HG02623 (cell line): Measurements from ENCODE around the gene B4GALNT2.
"Not testable (repeated sequence)": the region's sequence is repeated elsewhere in the genome, so short reads cannot be mapped to it uniquely, and the experiment has no call there.

Experiments used
- ATAC-seq: cut with Tn5 transposase; IDR thresholded peaks from one replicate; pipeline ENCODE4 v1.9.1; 2021; ENCODE audit warnings: moderate library complexity; ENCODE audit not compliant: unreplicated experiment

Gene B4GALNT2

DNA sequence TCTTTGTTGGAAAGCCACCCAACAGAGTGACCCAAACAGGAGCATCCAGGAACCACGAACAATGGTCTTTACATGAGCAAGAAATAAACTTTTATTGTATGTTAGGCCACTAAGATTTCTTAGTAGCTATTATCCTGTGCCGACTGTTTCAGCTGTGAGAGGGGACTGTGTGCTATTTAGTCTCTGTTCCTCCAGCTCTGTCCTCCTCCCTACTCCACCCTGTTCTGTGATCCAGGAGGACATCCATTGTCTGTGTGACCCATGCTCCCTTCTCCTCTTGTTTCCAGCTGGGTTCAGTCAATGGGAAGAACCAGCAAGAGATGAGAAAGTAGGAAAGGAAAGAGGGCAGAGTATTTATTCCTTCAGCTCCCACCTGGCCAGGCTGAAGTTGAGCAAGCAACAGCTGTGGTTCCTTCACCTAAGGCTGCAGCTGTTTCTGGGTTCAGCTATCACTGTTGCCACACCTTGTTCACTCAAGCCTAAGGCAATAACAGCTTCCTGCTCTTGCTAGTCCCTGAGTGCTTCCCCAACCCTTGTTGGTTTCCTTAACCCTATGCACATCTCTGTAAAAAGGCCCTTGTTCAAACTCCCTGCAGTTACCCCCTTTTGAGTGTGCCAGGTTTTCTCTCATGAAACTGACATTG, 14.9 kb upstream of the B4GALNT2 start:
- no peak for ATAC-seq

- no peak for ATAC-seq
These were observed 12.4 kb upstream of the B4GALNT2 start for GRCh38 chr17:49120166-49120565.

GRCh38 chr17:49121696-49122292, 10.8 kb upstream of the B4GALNT2 start:
- ATAC-seq = no peak

- ATAC-seq = no peak
These were observed 10.0 kb upstream of the B4GALNT2 start for GRCh38 chr17:49122566-49122965.

- no peak for ATAC-seq
These were observed 9.5 kb upstream of the B4GALNT2 start for GRCh38 chr17:49123061-49123460.

- no peak for ATAC-seq
These were observed 7.1 kb upstream of the B4GALNT2 start for GRCh38 chr17:49125449-49125848.

DNA sequence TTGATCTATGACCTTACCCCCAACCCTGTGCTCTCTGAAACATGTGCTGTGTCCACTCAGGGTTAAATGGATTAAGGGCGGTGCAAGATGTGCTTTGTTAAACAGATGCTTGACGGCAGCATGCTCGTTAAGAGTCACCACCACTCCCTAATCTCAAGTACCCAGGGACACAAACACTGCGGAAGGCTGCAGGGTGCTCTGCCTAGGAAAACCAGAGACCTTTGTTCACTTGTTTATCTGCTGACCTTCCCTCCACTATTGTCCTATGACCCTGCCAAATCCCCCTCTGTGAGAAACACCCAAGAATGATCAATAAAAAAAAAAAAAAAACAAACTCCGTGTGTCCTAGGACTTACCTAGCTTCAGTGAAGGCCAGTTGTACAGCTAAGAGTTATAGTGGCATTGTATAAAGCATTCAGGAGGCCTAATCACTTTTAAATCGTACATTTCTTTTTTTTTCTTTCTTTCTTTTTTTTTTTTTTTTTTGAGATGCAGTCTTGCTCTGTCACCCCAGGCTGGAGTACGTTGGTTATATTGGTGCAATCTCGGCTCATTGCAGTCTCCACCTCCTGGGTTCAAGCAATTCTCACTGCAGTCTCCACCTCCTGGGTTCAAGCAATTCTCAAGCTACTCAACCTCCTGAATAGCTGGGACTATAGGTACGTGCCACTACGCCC, 6.2 kb upstream of the B4GALNT2 start:
- ATAC-seq = not testable (repeated sequence)

DNA sequence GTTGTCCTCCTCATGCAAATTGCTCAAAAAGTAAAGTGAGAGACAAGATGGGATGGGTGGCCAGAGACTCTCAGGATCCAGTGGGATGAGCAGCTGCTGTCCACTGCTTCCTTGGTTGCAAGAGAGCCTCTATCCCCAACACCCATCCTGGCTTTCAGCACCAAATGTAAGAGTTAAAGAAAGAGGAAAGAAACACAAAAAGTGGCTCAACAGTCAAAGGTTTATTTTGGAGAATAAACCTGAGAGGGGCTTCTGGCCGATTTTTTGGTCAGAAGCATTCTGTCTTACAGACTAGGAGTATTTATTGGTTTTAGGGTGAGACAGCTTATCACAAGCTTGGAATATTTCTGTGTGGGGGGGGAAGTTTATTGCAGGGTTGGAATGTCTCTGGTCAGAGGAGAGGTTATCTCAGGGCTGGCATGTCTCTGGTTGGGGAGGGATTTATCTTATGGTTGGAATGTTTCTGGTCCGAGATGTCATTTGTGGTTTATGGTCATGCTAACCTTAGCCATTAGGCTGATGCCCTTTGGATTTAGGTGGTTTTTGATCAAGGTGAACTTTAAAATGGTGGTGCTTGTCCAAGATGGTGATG, 3.1 kb upstream of the B4GALNT2 start:
- not testable (repeated sequence) for ATAC-seq

GRCh38 chr17:49130891-49131290, 1.7 kb upstream of the B4GALNT2 start:
- ATAC-seq = no peak

DNA sequence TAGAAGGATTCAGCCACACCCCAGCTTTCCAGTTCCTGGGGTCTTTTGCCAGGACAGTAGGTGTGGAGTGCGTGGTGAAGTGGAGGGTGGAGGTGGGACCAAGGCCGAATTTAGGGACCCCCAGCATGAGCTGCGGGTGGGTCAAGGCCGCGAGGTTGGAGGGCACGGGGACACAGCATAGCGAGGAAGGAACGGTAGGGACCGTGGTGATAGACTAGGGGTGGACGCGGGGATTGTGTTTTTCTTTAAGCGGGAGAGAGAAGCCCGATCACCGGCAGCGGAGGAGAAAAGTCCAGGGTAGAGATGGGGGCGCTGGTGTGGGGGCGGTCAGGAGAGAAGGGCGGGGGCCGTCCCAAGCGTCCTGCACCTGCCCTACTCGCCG, 261 bp upstream of the B4GALNT2 start:
- ATAC-seq = no peak

- no peak for ATAC-seq
These were observed 3.8 kb downstream of the B4GALNT2 start for GRCh38 chr17:49136335-49136734.

DNA sequence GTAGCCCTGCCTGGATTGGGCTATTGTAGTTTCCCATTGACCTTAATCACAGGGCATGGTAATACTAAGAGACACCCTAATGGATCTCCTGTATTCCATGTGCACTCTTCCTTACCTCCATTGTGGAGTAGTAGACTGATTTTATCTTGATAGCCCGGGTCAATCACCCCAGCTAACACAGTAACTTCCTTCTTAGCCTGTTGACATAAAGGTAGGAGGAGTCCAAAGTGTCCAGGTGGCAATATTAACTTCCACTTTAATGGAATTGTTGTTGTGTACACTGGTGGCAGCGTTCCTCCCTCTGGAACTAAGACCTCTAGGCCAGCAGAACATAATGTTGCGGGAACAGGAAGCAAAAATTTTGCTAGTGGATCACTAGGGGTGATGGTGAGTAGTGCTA, 13.1 kb downstream of the B4GALNT2 start:
- not testable (repeated sequence) for ATAC-seq

GRCh38 chr17:49146620-49147306, 14.2 kb downstream of the B4GALNT2 start:
- ATAC-seq = no peak

DNA sequence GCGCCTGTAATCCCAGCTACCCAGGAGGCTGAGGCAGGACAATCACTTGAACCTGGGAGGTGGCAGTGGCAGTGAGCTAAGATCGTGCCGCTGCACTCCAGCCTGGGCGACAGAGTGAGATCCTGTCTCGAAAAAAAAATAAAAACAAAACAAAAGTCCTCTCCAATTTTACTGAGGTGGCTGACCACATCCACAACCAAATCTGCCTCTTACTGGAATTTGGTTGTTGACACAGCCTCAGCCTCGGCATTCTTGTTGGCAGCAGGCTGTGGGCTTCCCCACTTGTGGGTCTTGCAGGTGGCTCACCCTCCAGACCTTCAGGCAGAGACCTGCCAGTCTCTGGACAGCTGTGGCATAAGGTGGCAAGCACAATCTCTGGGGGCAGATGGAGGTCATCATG, 15.6 kb downstream of the B4GALNT2 start:
- ATAC-seq = no peak

DNA sequence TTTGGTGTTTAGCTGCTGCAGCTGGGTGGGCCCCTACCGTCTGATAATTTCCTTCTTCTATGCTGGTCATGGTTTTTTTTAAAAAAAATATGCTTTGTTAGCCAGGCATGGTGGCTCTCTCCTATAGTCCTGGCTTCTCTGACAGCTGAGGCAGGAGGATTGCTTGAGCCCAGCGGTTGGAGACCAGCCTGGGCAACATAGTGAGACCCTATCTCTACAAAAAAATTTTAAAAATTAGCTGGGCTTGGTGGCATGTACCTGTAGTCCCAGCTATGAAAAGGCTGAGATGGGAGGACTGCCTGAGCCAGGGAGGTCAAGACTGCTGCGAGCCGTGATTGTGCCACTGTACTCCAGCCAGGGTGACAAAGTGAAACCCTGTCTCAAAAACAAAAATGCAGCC, 19.4 kb downstream of the B4GALNT2 start:
- ATAC-seq = no peak

- ATAC-seq = no peak
These were observed 23.7 kb downstream of the B4GALNT2 start for GRCh38 chr17:49156256-49156655.

GRCh38 chr17:49157784-49158183, 25.2 kb downstream of the B4GALNT2 start:
- no peak for ATAC-seq

DNA sequence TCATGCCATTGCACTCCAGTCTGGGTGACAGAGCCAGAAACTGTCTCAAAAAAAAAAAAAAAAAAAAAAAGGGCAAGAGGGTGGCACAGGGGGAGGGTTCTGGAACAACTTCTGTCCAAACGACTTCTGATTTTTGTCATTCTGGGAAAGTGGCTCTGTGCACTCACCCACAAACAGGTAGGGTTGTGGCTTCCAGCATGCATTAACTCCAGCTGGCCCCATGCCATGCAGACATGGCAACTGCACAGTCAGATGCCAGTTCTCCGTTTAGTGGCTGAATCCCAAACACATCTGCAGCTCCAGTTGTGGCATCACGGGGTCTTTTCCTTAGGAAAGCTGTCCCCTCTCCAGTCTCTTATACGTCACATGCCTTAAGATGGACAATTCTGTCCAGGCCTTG, 30.3 kb downstream of the B4GALNT2 start:
- no peak for ATAC-seq

GRCh38 chr17:49165143-49165542, 32.6 kb downstream of the B4GALNT2 start:
- no peak for ATAC-seq

GRCh38 chr17:49168706-49169105, 36.1 kb downstream of the B4GALNT2 start:
- ATAC-seq = no peak

DNA sequence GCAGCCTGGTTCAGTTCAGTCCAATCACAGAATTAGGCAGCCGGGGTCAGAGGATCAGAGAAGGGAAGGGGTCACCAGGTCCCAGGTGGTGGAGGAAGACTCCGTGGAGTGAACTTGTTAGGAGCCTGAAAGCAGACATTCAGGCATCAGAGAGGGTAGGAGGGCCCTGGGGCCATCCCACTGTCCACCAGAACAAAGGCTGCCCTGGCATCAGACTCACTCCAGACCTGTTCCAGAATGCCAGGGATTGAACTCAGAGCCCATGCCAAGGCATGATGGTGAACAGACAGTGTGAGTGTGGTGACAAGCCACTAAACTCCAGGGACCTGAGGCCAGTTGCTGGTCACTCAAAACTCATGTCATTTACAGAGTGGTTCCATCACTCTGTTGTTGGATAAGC, 37.6 kb downstream of the B4GALNT2 start:
- no peak for ATAC-seq
